HEK293T (cell line): ENCODE results near the gene PDCD1LG2.

Source experiments
- BHLHE40 ChIP-seq: fragments of 450-650 bp; IDR thresholded peaks from 2 replicates; pipeline ENCODE4 v1.6.1; 2016; ENCODE audit warnings: mild to moderate bottlenecking, moderate library complexity, borderline replicate concordance
- FOXK2 ChIP-seq: fragments of 450-650 bp; IDR thresholded peaks from 2 replicates; pipeline ENCODE4 v1.6.1; 2016; ENCODE audit warnings: mild to moderate bottlenecking
- HDGF ChIP-seq: fragments of 450-650 bp; IDR thresholded peaks from 2 replicates; pipeline ENCODE4 v1.6.1; 2017; ENCODE audit warnings: antibody characterized with exemption, borderline replicate concordance
- L3MBTL2 ChIP-seq: fragments of 450-650 bp; conservative IDR thresholded peaks from 2 replicates; pipeline ENCODE4 v1.6.1; 2016; ENCODE audit warnings: mild to moderate bottlenecking
- LEF1 ChIP-seq: fragments of 450-650 bp; IDR thresholded peaks from 2 replicates; pipeline ENCODE4 v1.6.1; 2017; ENCODE audit warnings: mild to moderate bottlenecking, borderline replicate concordance
- PKNOX1 ChIP-seq: fragments of 450-650 bp; IDR thresholded peaks from 2 replicates; pipeline ENCODE4 v1.6.1; 2016
- SP1 ChIP-seq: fragments of 450-650 bp; IDR thresholded peaks from 2 replicates; pipeline ENCODE4 v1.6.1; 2017
- SUZ12 ChIP-seq: fragments of 450-650 bp; IDR thresholded peaks from 2 replicates; pipeline ENCODE4 v1.6.1; 2016; ENCODE audit warnings: mild to moderate bottlenecking
- TARDBP ChIP-seq: fragments of 450-650 bp; IDR thresholded peaks from 2 replicates; pipeline ENCODE4 v1.6.1; 2016
- ZNF384 ChIP-seq: fragments of 450-650 bp; IDR thresholded peaks from 2 replicates; pipeline ENCODE4 v1.6.1; 2016

- TF ChIP-seq L3MBTL2 (no peak), SP1 (no peak), PKNOX1 (no peak), SUZ12 (no peak), BHLHE40 (no peak), ZNF384 (no peak), FOXK2 (no peak), LEF1 (no peak), HDGF (no peak), TARDBP (no peak)
Observed at GRCh38 chr9:5553211-5553610, 42.9 kb downstream of the PDCD1LG2 start.
